PC-3 (cell line): Measurements from ENCODE around the gene SH3GL2.

ENCODE experiments used
- CTCF ChIP-seq: fragments of 300-600 bp; sonication (generic); conservative IDR thresholded peaks from 2 replicates; pipeline ENCODE4 v1.5.1; 2017; ENCODE audit warnings: antibody characterized with exemption, low read depth, mild to moderate bottlenecking, low read length
- EZH2 ChIP-seq: fragments of 300-600 bp; sonication (generic); IDR thresholded peaks from one replicate; pipeline ENCODE4 v1.6.1; 2017; ENCODE audit warnings: antibody characterized with exemption, mild to moderate bottlenecking, low read length; ENCODE audit not compliant: unreplicated experiment

GRCh38 chr9:17597977-17598376, 19.1 kb downstream of the SH3GL2 start:
- TF ChIP-seq CTCF (no peak), EZH2 (no peak)
